Measurements from ENCODE around the gene B4GALT2. TPM values are rescaled to one million over a fixed set of nuclear protein-coding genes. Genes with fewer than 3 reads are reported as not detected.
A peak's percentile ranks its signal among the peaks of the same experiment; 100 is the strongest.

Gene B4GALT2
- total RNA-seq, 4 donors from 2014 or later: 22.3 to 30.3 (median 24.7) TPM

GRCh38 chr1:43951021-43951985, 27.7 kb upstream of the B4GALT2 start:
- Histone ChIP-seq H3K27ac (peak overlapping the region in 2 of 3 donors; percentile 9 to 47), H3K27me3 (no peaks in the 10 kb centered on the region), H3K36me3 (peaks cover 0 to 2% of the 10 kb centered on the region in 2 donors), H3K4me1 (peaks cover 18 to 42% of the 10 kb centered on the region in 2 donors), H3K4me3 (replicated peaks in 1 of 3) (no peak overlapping the region), H3K9me3 (no peaks in the 10 kb centered on the region)
- 60 to 70% methylated on average over 4 of the region's 4 CpGs for WGBS, 2 donors
- no peak for TF ChIP-seq CTCF (IDR thresholded peaks at IDR 0.05)
- TF ChIP-seq POLR2A (IDR thresholded peaks at IDR 0.05): no peak
- peak; percentile 51 to 58 for DNase-seq
- intact Hi-C loops (cut with DNase I): no loop called here

DNA sequence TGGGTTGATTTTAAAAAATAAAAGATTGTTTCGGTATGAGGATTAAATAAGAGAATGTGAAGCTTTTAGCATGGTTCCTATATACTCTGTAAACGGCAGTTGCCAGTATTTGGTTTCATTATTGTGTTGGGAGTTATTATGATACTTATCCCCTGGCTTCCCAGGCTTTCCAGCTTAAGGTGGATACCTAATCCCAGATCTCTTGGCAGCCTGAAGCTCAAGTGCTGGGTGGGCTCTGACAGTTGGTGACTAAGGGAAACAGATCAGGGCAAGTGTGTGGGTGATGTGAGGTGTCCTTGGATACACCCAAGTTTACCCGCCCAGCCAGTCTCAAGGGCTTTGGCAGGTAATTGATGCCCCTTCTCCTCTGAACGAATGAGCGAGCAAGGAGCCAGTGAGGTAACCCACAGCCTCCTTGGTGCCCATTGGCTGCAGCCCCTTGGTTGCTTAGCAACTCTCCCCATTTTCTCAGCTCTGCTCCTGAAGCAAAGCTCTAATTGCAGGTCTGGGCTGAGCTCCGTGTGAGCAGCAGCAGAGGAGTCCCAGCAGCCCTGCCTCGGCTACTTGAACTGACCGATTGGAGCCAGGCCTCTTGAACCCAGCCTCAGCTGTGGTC, 26.2 kb upstream of the B4GALT2 start:
- 66 to 76% methylated on average over 6 to 8 of the region's 8 CpGs for WGBS, 2 donors
- Histone ChIP-seq H3K4me3 (replicated peaks in 1 of 3) (no peak overlapping the region), H3K4me1 (peaks cover 11 to 36% of the 10 kb centered on the region in 2 donors), H3K27ac (peak overlapping the region in 1 of 3 donors; percentile 17), H3K36me3 (peaks cover 13 to 17% of the 10 kb centered on the region in 2 donors), H3K27me3 (no peaks in the 10 kb centered on the region), H3K9me3 (no peaks in the 10 kb centered on the region)
- DNase-seq: peak in 1 of 2 donors; percentile 15
- TF ChIP-seq CTCF (IDR thresholded peaks at IDR 0.05): no peak
- no peak for TF ChIP-seq POLR2A (IDR thresholded peaks at IDR 0.05)
- intact Hi-C loops (cut with DNase I): no loop called here

GRCh38 chr1:43953361-43953760, 25.6 kb upstream of the B4GALT2 start:
- no peaks in the 10 kb centered on the region for H3K27me3 ChIP-seq
- no peak overlapping the region for H3K4me3 ChIP-seq (replicated peaks in 1 of 3)
- TF ChIP-seq POLR2A (IDR thresholded peaks at IDR 0.05) (no peak), CTCF (IDR thresholded peaks at IDR 0.05) (no peak)
- DNase-seq: no peak
- peaks cover 18 to 22% of the 10 kb centered on the region in 2 donors for H3K36me3 ChIP-seq
- peaks cover 6 to 30% of the 10 kb centered on the region in 2 donors for H3K4me1 ChIP-seq
- peak overlapping the region in 1 of 3 donors; percentile 17 for H3K27ac ChIP-seq
- intact Hi-C loops (cut with DNase I): no loop called here
- H3K9me3 ChIP-seq: no peaks in the 10 kb centered on the region
- WGBS, 2 donors: 83 to 93% methylated on average over 3 of the region's 3 CpGs

GRCh38 chr1:43954036-43954435, 25.0 kb upstream of the B4GALT2 start:
- peaks cover 3 to 24% of the 10 kb centered on the region in 2 donors for H3K4me1 ChIP-seq
- H3K9me3 ChIP-seq: no peaks in the 10 kb centered on the region
- H3K4me3 ChIP-seq (replicated peaks in 1 of 3): no peak overlapping the region
- no peak for DNase-seq
- WGBS, 2 donors: 81 to 92% methylated on average over 4 to 5 of the region's 5 CpGs
- H3K27me3 ChIP-seq: no peaks in the 10 kb centered on the region
- H3K36me3 ChIP-seq: peaks cover 18 to 27% of the 10 kb centered on the region in 2 donors
- intact Hi-C loops (cut with DNase I): no loop called here
- no peak overlapping the region for H3K27ac ChIP-seq
- TF ChIP-seq POLR2A (IDR thresholded peaks at IDR 0.05) (no peak), CTCF (IDR thresholded peaks at IDR 0.05) (no peak)
